DMS 273 (cell line): ENCODE data around the gene NACC1.

Experiments used
- DNase-seq: peaks from one replicate; lab custom pipeline; 2025; ENCODE audit not compliant: unreplicated experiment; lab: John Stamatoyannopoulos, UW

Gene NACC1

DNA sequence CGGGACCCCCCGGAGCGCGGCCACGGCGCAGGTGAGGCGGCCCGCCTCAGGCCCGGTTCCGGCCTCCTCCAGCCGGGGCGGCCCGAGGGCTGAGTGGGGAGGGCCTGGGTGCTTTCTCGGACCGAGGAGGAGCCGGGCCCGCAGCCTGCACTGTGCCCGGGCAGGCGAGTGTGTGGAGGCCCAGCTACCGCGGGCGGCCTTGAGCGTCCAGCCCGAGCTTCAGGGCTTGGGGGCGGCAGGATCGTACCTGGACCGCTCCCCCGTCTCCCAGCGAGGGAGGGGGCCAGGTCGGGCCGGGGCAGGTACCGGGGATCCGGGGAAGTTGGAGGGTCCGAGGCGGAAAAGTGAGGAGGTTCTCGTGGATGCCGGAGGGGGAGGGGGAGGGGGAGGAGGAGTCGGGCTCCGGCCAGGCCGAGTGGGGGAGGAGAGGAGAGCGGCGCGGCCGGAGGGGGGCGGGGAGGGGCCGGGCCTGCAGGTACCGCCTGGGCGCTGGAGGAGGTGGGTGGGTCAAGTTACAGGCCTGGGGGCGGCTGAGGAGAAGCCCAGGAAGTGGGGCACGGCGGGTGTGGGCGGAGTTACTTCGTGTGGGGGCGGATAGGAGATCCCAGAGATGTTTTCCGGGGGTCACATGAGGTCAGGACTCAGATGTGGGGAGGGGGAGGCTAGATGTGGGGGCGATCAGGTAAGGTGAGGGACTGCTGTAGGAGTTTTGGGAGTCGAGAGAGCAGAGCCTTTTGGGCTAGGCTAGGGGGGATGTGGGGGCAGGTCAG, 545 bp downstream of the NACC1 start:
- DNase-seq, result peak; percentile 82

DNA sequence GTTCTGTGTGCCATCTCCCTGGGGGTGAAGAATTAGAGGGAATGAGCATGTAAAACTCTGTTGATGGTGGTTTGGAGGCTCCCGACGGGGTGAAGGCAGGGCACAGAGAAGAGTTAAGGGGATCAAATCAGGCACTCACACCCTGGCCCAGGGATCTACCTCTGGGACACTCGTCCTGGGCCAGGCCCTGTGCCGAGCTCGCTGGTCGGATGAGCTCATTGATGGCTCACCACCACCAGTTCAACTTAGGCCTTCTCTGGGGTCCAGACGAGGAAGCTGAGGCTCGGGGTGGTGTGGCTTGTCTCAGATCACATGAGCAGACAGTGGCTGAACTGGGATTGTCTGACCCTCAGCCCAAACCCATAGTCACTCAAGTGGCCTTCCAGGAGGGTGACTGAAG, 1.6 kb downstream of the NACC1 start:
- no peak for DNase-seq

DNA sequence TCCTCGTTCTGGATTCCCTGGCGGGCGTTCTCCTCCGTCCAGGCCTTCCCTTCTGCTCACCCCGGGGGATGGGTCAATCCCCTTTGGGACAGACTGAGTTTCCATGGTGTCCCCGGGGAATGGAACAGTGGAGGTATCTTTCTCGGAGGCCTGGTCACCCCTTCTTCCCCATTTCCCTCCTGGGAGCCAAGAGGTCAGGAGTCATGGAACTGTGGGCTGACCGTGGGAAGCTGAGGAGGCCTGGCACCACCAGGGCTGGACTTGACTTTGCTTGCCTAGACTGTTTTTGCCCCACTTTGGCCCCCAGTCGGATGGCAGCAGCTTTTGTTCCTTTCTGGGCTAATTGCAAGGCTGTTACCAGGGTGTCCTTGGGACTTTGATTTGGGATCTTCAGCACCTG, 2.0 kb downstream of the NACC1 start:
- DNase-seq, result no peak

DNA sequence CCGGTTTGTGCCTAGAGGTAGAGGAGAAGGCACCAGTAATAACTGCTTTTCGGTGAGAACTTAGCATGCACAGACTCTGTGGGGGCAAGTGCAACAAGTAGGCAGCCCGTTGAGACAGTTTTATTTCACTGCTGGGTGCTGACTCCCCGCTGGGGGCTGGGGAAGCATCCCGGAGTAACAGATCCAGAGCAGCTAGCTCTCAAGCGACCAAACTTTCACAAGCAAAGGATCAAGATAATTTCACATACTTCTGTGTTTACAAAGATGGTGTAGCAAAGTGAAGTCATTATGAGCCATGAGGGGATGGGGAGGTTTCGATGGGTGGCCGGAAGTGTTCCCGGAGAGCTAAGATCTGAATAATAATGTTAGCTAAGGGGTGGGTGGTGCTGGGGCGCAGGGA, 2.8 kb downstream of the NACC1 start:
- DNase-seq, result no peak

DNA sequence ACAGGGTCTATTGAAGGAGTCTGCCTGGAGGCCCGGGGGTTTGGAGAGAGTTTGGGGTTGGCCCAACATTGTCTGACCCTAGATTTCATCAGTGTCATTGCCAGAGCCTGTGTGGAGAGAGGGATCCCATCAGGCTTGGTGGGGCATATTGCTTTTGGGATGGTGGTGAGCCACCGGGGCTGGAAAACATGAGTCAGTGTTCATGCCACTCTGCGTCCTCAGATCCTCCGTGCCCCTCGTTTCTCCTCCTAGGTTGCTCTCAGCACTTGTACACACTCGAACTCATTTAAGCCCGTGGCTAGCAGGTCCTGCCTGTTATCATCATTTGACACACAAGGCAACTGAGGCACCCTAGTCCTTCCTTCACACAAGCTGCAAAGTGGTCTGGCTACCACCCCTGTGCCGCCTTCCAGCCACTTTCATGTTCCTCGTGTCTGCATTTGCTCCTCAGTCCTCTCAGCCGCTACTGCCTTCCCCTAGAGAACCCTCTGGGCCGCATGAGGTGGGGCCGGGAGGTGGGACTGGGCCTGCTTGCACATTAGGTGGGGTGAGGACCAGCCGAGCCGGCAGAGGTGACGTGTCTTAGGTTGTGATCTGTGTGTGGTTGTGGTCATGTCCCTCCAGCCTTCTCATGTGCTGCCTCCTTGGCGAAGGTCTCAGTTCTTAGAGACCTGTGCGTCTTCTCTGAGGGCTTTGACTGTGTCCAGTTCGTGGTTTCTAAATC, 3.6 kb downstream of the NACC1 start:
- no peak for DNase-seq

DNA sequence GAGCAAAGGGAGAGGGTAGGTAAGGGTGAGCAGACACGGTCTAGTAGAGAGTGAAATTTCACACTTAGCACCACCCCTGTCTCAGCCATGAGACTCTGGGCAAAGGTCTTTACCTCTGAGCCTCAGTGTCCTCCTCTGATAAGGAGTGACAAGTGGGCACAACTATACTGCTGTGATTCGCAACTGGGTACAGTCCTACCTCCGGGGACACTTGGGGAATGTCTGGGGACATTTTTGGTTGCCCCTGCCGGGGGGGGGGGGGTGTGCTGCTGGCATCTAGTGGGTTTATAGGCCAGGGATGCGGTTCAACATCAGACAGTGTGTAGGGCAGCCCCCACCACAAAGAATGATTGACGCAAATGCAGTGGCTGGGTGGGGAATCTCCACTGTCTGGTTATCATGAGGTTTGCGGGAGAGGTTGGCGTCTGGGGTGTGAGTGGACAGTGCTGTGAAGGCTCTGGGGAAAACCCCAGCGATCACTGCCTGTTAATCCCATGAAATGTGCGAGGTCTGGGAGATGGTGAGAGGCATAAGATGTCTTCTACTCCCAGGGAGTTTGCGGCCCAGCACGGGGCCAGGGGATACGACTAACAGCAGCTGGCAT, 4.3 kb downstream of the NACC1 start:
- DNase-seq, result no peak

DNA sequence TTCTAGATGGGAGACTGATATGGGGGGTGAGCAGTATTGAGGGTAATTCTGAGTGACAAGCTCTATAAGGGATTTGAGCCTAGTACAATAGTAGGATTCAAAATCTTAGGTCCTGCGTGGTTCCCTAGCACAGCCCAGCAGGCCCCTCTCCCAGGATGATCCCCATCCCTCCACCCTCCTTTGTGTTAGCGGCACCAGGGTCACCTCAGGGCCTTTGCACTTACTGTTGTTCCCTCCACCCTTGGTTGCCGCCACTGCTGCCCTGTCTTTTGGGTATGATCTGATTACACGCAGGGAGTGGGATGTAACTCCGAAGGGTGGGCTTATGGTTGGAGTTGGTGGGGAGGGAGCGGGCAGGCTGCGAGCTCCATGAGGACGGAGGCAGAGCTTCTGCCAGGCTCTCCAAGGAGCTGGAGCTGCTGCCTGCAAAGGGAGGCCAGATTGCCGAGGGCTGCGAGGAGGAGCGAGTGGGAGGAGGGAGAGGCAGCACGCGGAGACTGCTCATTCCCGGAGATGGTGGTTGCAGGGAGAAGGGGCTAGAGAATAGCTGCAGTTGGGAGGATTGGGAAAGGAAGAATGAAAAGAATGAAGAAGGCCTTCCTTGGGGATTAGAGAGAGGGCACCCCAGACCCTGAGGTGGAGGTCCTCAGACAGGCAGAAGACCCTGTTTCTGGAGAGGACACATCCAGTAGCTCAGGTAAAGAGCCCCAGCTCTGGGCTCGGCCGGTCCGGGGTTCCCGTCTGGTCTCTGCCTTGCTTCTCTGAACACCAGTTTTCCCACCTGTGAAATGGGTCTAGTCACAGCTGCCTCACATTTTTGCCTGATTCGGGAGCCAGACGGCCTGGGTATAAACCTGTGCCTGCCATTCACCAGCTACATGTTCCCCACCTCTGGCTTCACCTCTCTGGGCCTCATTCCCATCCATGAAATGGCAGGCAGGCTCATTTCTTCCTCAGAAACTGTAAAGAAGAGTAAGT, 5.2 kb downstream of the NACC1 start:
- DNase-seq, result no peak

DNA sequence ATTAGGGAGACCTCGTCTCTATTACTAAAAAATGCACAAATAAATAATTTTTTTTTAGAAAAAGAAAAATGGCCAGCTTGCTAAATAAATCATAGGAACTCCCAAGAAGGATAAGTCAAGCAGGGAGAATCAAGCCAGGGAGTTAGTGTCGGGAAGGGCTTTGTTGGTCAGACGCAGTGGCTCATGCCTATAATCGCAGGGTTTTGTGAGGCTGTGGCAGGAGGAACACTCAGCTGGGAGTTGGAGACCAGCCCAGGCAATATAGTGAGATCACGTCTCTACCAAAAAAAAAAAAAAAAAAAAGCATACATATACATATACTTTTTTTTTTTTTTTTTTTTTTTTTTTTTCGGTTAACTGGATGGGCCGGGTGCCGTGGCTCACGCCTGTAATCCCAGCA, 9.0 kb downstream of the NACC1 start:
- no peak for DNase-seq

DNA sequence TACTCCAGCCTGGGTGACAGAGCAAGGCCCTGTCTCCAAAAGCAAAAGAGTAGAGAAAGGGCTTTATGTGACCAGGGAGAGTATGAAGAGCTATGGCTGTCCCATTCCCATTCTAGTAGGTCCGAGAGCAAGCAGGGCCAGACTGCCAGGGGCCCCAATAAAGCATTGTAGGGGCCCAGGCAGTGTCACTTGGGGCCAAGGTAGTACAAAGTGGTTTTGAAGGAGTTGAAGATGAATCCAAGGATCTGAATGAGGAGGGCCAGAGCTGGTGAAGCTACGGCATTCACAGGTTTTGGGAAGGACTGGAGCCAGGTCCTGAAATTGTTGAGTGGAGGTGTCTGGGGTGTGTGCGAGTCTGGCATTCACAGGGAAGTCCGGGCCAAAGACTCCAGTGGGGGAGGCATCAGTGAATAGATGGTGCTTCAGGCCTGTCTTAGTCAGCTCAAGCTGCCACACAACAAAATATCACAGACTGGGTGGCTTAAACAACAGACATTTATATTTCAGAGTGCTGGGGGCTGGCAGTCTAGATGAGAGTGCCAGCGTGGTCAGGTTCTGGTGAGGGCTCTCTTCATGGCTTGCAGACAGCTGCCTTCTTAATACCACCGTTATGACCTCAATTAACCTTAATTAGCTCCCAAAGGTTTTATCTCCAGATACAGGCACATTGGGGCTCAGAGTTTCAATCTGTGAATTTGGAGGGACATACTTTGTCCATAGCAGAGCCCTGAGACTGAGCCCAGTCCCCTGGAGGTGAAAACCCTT, 9.9 kb downstream of the NACC1 start:
- no peak for DNase-seq

DNA sequence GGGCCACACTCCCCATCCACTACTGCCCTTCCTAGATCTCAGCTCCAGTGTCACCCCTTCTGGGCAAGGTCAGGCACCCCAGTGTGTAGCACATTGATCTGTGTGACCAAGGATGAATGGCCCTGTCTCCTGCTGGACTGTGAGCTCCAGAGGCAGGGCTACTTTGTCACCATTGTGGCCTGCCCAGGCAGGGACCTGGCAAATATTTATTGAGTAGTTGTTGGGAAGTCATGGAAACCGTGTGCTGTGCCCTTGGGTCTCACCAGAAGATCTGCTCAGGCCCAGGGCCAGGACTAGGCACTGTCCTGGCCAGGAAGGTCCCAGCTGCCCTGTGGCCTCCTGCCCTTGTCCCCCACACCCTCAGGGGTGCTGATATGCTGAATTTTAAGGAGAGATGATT, 10.5 kb downstream of the NACC1 start:
- DNase-seq, result no peak

DNA sequence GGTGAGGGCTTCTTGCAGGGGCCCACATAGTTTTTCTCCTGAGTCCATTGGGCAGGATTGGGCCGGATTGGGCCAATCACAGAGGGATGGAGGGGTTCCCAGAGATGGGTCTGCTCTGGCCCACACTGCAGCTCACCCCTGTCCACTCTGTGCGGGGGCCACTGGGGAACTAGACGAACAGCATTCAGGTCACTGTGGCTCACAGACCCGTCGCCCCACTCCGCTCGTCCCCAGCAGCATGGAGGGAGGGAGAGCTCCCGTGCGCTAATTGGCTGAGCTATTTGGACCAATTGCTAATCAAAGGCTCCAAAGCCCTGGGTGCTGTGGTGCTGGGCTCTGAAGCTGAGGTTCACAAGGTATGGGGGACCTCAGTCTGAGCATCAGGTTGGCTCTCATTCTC, 11.3 kb downstream of the NACC1 start:
- no peak for DNase-seq

DNA sequence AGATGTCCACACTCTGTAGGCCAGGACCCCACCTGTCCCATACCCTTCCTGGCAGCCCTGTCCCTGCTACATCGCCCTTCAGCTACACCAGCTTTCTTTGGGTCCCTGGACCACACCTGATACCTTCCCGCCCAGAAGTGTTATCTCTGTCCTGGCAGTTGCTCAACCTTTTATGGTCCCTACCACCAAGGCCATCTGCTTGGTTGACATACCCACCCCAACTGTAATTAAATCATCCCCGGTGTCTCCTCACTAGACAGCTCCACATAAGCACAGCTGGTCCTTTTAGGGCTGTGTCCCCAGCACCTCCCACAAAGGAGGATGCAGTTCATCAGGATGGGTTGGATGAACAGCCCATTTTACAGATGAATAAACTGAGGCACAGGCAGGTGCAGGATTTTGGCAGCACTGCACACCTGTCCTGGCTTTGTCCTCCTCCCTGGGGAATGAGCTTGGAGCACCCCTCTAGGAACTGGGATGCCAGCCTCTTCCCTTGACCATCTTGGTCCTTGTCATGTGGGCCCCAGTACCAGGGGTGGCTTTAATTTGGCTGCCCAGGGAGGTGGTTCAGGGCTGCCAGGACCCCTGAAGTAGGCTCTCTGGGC, 12.9 kb downstream of the NACC1 start:
- no peak for DNase-seq

DNA sequence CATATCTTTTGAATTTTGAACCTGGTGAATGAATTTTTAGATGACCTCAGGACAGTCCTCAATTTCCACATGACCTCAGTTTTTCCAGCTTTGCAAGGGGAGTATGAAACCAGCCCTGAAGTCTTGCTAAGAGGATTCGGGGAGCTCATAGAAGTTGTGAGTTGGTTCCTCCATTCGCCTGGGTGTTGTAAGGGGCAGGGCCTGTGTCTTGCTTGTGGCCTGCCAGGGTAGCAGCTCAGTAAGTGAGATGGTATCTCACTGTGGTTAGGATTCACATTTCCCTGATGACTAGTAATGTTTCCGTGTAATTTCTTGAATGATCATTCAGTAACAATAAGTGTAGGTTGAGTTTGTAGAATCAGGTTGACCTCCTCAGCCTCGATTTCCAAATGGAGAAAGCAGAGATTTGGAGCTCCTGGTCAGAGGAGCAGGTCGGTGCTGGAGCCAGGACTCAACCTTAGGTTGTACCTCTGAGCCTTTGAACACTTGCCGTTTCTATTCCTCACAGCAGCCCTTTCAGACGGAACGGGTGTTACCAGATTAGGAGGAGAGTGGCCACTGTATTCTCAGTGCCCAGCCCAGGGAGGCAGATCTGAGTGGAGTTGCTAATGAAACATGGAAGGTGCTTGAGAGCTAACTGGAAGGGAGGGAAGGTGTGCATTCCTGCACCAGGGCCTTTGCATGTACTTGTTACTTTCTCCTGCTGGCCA, 14.6 kb downstream of the NACC1 start:
- no peak for DNase-seq

DNA sequence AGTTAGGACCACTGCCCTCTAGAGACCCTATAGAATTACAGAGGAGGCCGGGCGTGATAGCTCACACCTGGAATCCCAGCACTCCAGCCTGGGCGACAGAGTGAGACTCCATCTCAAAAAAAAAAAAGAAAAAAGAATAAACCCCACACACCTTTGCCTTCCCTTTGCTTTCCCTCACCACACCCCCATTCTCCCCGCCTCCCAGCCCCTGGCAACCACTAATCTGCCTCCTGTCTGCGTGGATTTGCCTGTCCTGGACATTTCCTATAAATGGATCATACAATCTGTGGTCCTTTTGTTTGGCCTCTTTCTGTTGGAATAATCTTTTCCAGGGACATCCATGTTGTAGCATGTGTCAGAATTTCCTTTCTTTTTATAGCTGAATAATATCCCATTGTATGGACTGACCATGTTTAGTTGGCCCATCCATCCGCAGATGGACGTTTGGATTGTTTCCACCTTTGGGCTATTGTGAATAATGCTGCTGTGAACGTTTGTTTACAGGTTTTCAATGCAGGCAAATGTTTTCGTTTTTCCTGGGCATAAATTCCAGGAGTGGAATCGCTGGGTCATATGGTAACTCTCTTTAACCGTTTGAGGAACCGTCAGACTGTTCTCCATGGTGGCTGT, 15.3 kb downstream of the NACC1 start:
- no peak for DNase-seq

DNA sequence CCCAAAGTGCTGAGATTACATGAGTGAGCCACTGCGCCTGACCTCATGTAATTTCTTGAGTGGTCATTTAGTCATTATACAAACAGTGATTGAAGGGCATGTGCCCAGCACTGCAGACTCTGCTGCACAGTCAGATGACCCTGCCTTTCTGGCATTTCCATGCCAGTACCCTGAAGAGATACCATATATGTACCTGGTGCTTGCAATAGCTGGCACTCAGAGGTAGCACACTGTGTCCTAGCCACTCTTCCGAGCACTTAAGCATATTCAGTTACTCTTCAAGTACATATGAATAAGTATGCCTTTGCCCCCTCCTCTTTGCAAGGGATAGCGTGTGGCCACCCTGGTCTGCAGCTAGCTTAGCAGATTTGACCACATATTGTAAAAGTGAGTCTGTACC, 16.6 kb downstream of the NACC1 start:
- DNase-seq, result no peak

DNA sequence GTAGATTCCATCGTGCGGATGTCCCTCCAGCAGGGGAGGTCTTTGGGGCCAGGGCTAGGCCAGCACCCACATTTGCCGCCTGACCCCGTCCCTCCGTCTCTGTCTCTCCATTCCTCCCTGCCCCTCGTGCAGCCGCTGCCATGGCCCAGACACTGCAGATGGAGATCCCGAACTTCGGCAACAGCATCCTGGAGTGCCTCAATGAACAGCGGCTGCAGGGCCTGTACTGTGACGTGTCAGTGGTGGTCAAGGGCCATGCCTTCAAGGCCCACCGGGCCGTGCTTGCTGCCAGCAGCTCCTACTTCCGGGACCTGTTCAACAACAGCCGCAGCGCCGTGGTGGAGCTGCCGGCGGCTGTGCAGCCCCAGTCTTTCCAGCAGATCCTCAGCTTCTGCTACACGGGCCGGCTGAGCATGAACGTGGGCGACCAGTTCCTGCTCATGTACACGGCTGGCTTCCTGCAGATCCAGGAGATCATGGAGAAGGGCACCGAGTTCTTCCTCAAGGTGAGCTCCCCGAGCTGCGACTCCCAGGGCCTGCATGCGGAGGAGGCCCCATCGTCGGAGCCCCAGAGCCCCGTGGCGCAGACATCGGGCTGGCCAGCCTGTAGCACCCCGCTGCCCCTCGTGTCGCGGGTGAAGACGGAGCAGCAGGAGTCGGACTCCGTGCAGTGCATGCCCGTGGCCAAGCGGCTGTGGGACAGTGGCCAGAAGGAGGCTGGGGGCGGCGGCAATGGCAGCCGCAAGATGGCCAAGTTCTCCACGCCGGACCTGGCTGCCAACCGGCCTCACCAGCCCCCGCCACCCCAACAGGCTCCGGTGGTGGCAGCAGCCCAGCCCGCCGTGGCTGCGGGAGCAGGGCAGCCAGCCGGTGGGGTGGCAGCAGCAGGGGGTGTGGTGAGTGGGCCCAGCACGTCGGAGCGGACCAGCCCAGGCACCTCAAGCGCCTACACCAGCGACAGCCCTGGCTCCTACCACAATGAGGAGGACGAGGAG, 17.3 kb downstream of the NACC1 start:
- no peak for DNase-seq

DNA sequence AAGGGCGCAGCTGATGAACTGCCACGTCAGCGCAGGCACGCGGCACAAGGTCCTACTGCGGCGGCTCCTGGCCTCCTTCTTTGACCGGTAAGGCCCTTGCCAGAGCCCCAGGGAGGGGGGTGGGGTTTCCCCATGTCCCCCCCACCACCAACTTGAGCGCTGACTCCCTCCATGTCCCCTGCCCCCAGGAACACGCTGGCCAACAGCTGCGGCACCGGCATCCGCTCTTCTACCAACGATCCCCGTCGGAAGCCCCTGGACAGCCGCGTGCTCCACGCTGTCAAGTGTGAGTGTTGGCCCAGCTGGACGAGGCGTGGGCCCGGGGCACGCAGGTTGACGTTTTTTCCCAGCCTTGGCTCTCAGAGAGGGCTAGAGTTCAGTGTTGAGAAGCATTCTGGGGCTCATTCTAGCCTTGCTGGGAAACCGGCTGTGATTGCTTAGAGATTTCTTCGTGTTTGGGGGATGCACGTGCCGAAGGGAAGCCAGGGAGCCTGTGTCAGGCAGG, 19.3 kb downstream of the NACC1 start:
- no peak for DNase-seq
